ENCODE data around the gene POLDIP2. TPM values are rescaled to one million over a fixed set of nuclear protein-coding genes. Genes with fewer than 3 reads are reported as not detected.

The POLDIP2 gene
- total and polyA plus RNA-seq, 2 of the 13 experiments (the other 11 are each of a cell fraction or from before 2014, with no cell fraction given), result 85.9 to 114 TPM

DNA sequence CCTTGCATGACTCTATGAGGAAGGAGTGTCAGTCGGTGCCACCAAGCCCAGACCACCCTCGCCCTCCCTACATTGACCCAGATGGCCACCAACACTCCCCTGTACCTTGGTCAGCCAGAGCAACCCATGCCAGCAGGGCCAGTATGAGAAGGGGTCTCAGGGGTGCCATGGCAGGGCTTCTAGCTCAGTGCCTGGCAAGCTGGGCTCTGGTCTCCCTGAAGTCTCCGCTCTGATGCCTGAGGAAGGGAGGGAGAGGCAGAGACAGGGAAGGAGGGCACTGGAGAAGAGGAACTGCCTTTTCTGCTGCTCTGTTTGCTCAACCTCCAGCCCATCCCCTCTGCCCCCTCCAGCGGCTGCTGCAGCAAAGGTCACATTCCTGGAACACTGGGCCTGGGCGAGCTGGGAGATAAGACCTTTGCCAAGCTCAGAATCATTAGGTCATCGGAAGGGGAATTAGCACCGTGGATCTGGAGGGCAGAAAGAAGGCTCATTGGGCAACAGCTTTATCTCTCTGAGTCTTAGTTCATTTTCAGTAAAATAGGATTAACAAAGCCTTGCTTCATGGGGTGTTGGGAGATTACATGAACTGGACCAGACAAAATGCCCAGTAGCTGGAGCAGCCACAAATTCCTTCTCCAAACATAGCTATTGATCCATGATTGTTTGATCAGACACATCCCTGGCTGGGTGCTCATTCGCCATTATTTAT, 12.9 kb upstream of the POLDIP2 start, which contains the start of gene VTN (continued):
- TF ChIP-seq, protein P1, sequence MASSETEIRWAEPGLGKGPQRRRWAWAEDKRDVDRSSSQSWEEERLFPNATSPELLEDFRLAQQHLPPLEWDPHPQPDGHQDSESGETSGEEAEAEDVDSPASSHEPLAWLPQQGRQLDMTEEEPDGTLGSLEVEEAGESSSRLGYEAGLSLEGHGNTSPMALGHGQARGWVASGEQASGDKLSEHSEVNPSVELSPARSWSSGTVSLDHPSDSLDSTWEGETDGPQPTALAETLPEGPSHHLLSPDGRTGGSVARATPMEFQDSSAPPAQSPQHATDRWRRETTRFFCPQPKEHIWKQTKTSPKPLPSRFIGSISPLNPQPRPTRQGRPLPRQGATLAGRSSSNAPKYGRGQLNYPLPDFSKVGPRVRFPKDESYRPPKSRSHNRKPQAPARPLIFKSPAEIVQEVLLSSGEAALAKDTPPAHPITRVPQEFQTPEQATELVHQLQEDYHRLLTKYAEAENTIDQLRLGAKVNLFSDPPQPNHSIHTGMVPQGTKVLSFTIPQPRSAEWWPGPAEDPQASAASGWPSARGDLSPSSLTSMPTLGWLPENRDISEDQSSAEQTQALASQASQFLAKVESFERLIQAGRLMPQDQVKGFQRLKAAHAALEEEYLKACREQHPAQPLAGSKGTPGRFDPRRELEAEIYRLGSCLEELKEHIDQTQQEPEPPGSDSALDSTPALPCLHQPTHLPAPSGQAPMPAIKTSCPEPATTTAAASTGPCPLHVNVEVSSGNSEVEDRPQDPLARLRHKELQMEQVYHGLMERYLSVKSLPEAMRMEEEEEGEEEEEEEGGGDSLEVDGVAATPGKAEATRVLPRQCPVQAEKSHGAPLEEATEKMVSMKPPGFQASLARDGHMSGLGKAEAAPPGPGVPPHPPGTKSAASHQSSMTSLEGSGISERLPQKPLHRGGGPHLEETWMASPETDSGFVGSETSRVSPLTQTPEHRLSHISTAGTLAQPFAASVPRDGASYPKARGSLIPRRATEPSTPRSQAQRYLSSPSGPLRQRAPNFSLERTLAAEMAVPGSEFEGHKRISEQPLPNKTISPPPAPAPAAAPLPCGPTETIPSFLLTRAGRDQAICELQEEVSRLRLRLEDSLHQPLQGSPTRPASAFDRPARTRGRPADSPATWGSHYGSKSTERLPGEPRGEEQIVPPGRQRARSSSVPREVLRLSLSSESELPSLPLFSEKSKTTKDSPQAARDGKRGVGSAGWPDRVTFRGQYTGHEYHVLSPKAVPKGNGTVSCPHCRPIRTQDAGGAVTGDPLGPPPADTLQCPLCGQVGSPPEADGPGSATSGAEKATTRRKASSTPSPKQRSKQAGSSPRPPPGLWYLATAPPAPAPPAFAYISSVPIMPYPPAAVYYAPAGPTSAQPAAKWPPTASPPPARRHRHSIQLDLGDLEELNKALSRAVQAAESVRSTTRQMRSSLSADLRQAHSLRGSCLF (CRISPR knock-in tag; IDR thresholded peaks at IDR 0.05; ENCODE audit: borderline replicate concordance), result no peak
- peak; percentile 52; the same call in 1 of the 2 replicates for TF ChIP-seq ZNF589 (CRISPR knock-in tag; conservative IDR thresholded peaks at IDR 0.05)
- TF ChIP-seq NR2F2 (IDR thresholded peaks at IDR 0.05; ENCODE audit: borderline replicate concordance, low read depth), result peak; percentile 97
- TF ChIP-seq, protein P2, sequence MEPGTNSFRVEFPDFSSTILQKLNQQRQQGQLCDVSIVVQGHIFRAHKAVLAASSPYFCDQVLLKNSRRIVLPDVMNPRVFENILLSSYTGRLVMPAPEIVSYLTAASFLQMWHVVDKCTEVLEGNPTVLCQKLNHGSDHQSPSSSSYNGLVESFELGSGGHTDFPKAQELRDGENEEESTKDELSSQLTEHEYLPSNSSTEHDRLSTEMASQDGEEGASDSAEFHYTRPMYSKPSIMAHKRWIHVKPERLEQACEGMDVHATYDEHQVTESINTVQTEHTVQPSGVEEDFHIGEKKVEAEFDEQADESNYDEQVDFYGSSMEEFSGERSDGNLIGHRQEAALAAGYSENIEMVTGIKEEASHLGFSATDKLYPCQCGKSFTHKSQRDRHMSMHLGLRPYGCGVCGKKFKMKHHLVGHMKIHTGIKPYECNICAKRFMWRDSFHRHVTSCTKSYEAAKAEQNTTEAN (CRISPR knock-in tag; conservative IDR thresholded peaks at IDR 0.05), result 0 out of 2 replicates have a peak, but pooled peaks have one; percentile 6
- no peak for TF ChIP-seq ZNF3 (CRISPR knock-in tag; IDR thresholded peaks at IDR 0.05)
- TF ChIP-seq KDM4B (CRISPR knock-in tag; IDR thresholded peaks at IDR 0.05), result peak; percentile 62; the same call in 1 of the 2 replicates
- TF ChIP-seq AKAP8 (CRISPR knock-in tag; IDR thresholded peaks at IDR 0.05), result 0 out of 2 replicates have a peak, but pooled peaks have one; percentile 19
- TF ChIP-seq ZNF563 (CRISPR knock-in tag; IDR thresholded peaks at IDR 0.05), result no peak
- no peak for TF ChIP-seq ZNF44 (CRISPR knock-in tag; IDR thresholded peaks at IDR 0.05)
- no peak for TF ChIP-seq NFYB (CRISPR knock-in tag; IDR thresholded peaks at IDR 0.05)
- 0 out of 2 replicates have a peak, but pooled peaks have one; percentile 52 for TF ChIP-seq NFKB2 (CRISPR knock-in tag; IDR thresholded peaks at IDR 0.05; ENCODE audit: borderline replicate concordance)
- TF ChIP-seq ELF3 (CRISPR knock-in tag; IDR thresholded peaks at IDR 0.05), result peak; percentile 94
- no peak for TF ChIP-seq ZBTB8A (CRISPR knock-in tag; IDR thresholded peaks at IDR 0.05; ENCODE audit: borderline replicate concordance, low read depth)
- TF ChIP-seq, protein P3, sequence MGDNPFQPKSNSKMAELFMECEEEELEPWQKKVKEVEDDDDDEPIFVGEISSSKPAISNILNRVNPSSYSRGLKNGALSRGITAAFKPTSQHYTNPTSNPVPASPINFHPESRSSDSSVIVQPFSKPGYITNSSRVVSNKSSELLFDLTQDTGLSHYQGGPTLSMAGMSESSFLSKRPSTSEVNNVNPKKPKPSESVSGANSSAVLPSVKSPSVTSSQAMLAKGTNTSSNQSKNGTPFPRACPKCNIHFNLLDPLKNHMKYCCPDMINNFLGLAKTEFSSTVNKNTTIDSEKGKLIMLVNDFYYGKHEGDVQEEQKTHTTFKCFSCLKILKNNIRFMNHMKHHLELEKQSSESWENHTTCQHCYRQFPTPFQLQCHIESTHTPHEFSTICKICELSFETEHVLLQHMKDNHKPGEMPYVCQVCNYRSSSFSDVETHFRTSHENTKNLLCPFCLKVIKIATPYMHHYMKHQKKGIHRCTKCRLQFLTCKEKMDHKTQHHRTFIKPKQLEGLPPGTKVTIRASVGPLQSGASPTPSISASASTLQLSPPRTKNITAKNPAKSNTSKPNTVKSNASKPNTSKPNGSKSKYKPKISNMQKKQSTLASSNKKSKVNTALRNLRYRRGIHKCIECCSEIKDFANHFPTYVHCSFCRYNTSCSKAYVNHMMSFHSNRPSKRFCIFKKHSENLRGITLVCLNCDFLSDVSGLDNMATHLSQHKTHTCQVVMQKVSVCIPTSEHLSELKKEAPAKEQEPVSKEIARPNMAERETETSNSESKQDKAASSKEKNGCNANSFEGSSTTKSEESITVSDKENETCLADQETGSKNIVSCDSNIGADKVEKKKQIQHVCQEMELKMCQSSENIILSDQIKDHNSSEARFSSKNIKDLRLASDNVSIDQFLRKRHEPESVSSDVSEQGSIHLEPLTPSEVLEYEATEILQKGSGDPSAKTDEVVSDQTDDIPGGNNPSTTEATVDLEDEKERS (CRISPR knock-in tag; IDR thresholded peaks at IDR 0.05), result no peak
- TF ChIP-seq ZNF816 (CRISPR knock-in tag; IDR thresholded peaks at IDR 0.05; ENCODE audit: borderline replicate concordance), result no peak
- TF ChIP-seq MED1 (CRISPR knock-in tag; IDR thresholded peaks at IDR 0.05), result peak; percentile 94
- TF ChIP-seq ZNF354B (CRISPR knock-in tag; IDR thresholded peaks at IDR 0.05), result no peak
- TF ChIP-seq ZNF550 (CRISPR knock-in tag; IDR thresholded peaks at IDR 0.05; ENCODE audit: borderline replicate concordance), result no peak
- TF ChIP-seq MYC (CRISPR knock-in tag; IDR thresholded peaks at IDR 0.05; ENCODE audit: borderline replicate concordance), result peak; percentile 70
- TF ChIP-seq SMAD1 (CRISPR knock-in tag; IDR thresholded peaks at IDR 0.05; ENCODE audit: borderline replicate concordance, low read depth), result no peak
- no peak for TF ChIP-seq ZNF326 (CRISPR knock-in tag; IDR thresholded peaks at IDR 0.05; ENCODE audit: borderline replicate concordance)
